A673 (cell line): ENCODE measurements around the gene AKR1C3. TPM values are rescaled to one million over a fixed set of nuclear protein-coding genes. Genes with fewer than 3 reads are reported as not detected.
"Not testable (repeated sequence)": the region's sequence is repeated elsewhere in the genome, so short reads cannot be mapped to it uniquely, and the experiment has no call there.

Source experiments
- BruUV-seq: library from RNA; stranded (reverse); fragments of 400-500 nt; replicated peaks from 2 replicates; lab custom pipeline; 2021; lab: Mats Ljungman, UMichigan
- CTCF ChIA-PET: fragments of 300-600 bp; sonication (Branson Sonifier 250); formaldehyde crosslinking; loops from one replicate; lab custom pipeline; 2022; ENCODE audit warnings: antibody characterized with exemption; lab: Charles Lee
- POLR2A ChIA-PET: fragments of 300-600 bp; sonication (Branson Sonifier 250); formaldehyde crosslinking; loops from one replicate; lab custom pipeline; 2022; ENCODE audit warnings: antibody characterized with exemption; ENCODE audit not compliant: low non-redundant PET; lab: Charles Lee
- DNase-seq: peaks from one replicate; pipeline ENCODE4 v3.0.0-alpha.2; 2015; ENCODE audit warnings: low spot score
- H3K27ac ChIP-seq: fragments of 200-600 bp; sonication (generic); 2 replicates; pipeline ENCODE4 v1.5.1; 2016; ENCODE audit warnings: mixed run types, low read depth, mild to moderate bottlenecking, mixed read lengths, antibody characterized with exemption, low read length; ENCODE audit not compliant: poor library complexity, severe bottlenecking
- H3K27me3 ChIP-seq: fragments of 200-600 bp; sonication (generic); replicated peaks from 2 replicates; pipeline ENCODE4 v1.6.1; 2017; ENCODE audit warnings: mixed run types, low read depth, mild to moderate bottlenecking, mixed read lengths, antibody characterized with exemption, low read length; ENCODE audit not compliant: insufficient read depth, poor library complexity
- H3K36me3 ChIP-seq: fragments of 200-600 bp; sonication (generic); 2 replicates; pipeline ENCODE4 v1.6.1; 2016; ENCODE audit warnings: mixed run types, mild to moderate bottlenecking, mixed read lengths, antibody characterized with exemption, low read length; ENCODE audit not compliant: insufficient read depth, poor library complexity, severe bottlenecking
- H3K4me1 ChIP-seq: fragments of 200-600 bp; sonication (generic); 2 replicates; pipeline ENCODE4 v1.6.1; 2017; ENCODE audit warnings: mixed run types, mild to moderate bottlenecking, mixed read lengths, antibody characterized with exemption, low read length; ENCODE audit not compliant: insufficient read depth, poor library complexity, severe bottlenecking
- H3K4me3 ChIP-seq: fragments of 200-600 bp; sonication (generic); 2 replicates; pipeline ENCODE4 v1.5.1; 2016; ENCODE audit warnings: low read depth, mixed run types, mild to moderate bottlenecking, mixed read lengths, low read length; ENCODE audit not compliant: poor library complexity, severe bottlenecking
- H3K9me3 ChIP-seq: fragments of 200-600 bp; sonication (generic); 2 replicates; pipeline ENCODE4 v1.6.1; 2016; ENCODE audit warnings: mixed run types, low read depth, mild to moderate bottlenecking, mixed read lengths, antibody characterized with exemption, low read length; ENCODE audit not compliant: poor library complexity, severe bottlenecking
- CTCF ChIP-seq: fragments of 300-800, 200-600 bp; sonication (generic); conservative IDR thresholded peaks from 2 replicates; pipeline ENCODE4 v1.5.1; 2017; ENCODE audit warnings: low read depth, mild to moderate bottlenecking, antibody characterized with exemption, low read length, moderate library complexity, mixed read lengths
- EZH2 ChIP-seq: fragments of 200-600 bp; sonication (generic); IDR thresholded peaks from 2 replicates; pipeline ENCODE4 v1.6.1; 2017; ENCODE audit warnings: borderline replicate concordance, low read depth, mild to moderate bottlenecking, mixed read lengths, antibody characterized with exemption, low read length; ENCODE audit not compliant: poor library complexity, severe bottlenecking
- intact Hi-C: fragments of 100-400 bp; cut with micrococcal nuclease; formaldehyde crosslinking; loops from one replicate; pipeline ENCODE4 v1.10.0; 2022; ENCODE audit not compliant: unreplicated experiment
- total RNA-seq: library from RNA; stranded (reverse); gene quantifications from 2 replicates; pipeline ENCODE4 v1.2.3, GENCODE V29; 2021

The AKR1C3 gene
- total RNA-seq, 1 experiment from 2014 or later = 618 TPM

GRCh38 chr10:5116621-5117020 is 22.4 kb downstream of the AKR1C3 start:
- no peak for DNase-seq
- H3K4me3 ChIP-seq = no peak overlapping the region
- TF ChIP-seq EZH2 = no peak
- no peak for TF ChIP-seq CTCF
- no TSS peak for BruUV-seq
- peaks cover 12% of the 10 kb centered on the region for H3K9me3 ChIP-seq
- H3K36me3 ChIP-seq = no peaks in the 10 kb centered on the region
- no peaks in the 10 kb centered on the region for H3K27me3 ChIP-seq
- H3K27ac ChIP-seq = no peak overlapping the region
- CTCF ChIA-PET = no interaction called here
- intact Hi-C loops = no loop called here
- POLR2A ChIA-PET = no interaction called here
- H3K4me1 ChIP-seq = no peaks in the 10 kb centered on the region

- ChIA-PET CTCF (no interaction called here), POLR2A (no interaction called here)
- Histone ChIP-seq H3K27ac (no peak overlapping the region), H3K36me3 (no peaks in the 10 kb centered on the region), H3K27me3 (no peaks in the 10 kb centered on the region), H3K4me3 (no peak overlapping the region), H3K4me1 (no peaks in the 10 kb centered on the region), H3K9me3 (peaks cover 12% of the 10 kb centered on the region)
- TF ChIP-seq CTCF = no peak
- BruUV-seq = no TSS peak
- DNase-seq = no peak
- intact Hi-C loops = no loop called here
These were observed 22.8 kb downstream of the AKR1C3 start for GRCh38 chr10:5117026-5117425.

- H3K27ac ChIP-seq, BruUV-seq, CTCF ChIA-PET, H3K36me3 ChIP-seq, intact Hi-C loops, H3K27me3 ChIP-seq, DNase-seq, H3K4me1 ChIP-seq, H3K4me3 ChIP-seq, POLR2A ChIA-PET: not testable (repeated sequence)
- H3K9me3 ChIP-seq = peaks cover 12% of the 10 kb centered on the region
These were observed 25.8 kb downstream of the AKR1C3 start for GRCh38 chr10:5119997-5120396.

- no peaks in the 10 kb centered on the region for H3K36me3 ChIP-seq
- POLR2A ChIA-PET = no interaction called here
- DNase-seq = no peak
- peaks cover 18% of the 10 kb centered on the region for H3K9me3 ChIP-seq
- TF ChIP-seq CTCF (no peak), EZH2 (no peak)
- CTCF ChIA-PET = no interaction called here
- intact Hi-C loops = no loop called here
- no peaks in the 10 kb centered on the region for H3K27me3 ChIP-seq
- no peak overlapping the region for H3K27ac ChIP-seq
- H3K4me1 ChIP-seq = no peaks in the 10 kb centered on the region
- H3K4me3 ChIP-seq = no peak overlapping the region
- no TSS peak for BruUV-seq
These were observed 29.7 kb downstream of the AKR1C3 start for GRCh38 chr10:5123886-5124285.
